Activated CD4-positive, CD25-positive, alpha-beta regulatory T cell treated with anti-CD3 and anti-CD28 coated beads, Interleukin-2, amount 50 U/mL, for 24 hours (primary cell): Measurements from ENCODE around the gene SEMA3D.

ENCODE experiments used
- ATAC-seq, 2 donors: fragments of 150-1000 bp; cut with Tn5 transposase; one replicate each; pipeline ENCODE4 v1.10.0; 2021; ENCODE audit warnings: mild to moderate bottlenecking in 1 of 2, moderate library complexity in 1 of 2

The SEMA3D gene

DNA sequence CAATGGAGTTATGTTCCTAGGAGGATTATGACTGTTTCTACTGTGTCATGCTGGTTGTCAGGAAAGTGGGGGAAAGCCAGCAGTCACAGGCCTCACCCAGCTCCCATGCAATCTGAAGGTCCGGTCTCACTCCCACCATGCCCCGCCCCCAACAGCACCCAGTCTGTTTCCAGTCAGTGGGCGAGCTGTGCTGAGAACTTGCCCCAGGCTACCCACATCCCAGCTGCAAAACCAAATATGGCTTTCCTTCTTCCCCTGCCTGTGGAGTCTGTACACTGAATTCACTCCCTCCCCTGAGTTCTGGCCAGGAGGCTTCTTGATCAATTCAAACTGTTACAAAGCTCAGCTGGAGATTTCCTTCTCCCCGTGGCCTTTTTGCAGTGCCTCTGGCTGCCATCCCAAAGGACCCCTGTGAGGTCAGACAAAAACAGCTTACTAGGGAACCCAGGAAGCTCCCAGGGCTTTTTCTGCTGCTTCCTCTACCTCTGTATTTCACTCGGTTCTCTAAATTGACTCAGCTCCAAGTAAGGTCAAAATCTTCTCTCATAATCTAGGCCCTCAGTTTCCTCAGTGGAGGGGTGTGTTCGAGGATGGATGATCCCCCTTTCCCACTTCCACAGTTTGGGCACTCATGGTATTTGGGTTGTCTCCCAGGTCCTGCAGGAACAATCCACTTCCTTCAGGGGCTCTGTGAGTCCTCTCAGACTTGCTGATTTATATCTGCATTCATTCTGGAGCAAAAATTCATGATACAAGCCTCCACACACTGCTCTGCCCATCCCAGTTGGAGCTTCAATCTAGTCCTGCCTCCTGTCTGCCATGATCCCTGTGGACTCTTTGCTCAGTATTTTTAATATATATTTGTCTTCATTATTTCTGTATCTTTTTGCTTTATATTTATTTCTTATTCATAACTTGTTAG is 205.5 kb downstream of the SEMA3D start:
- no peak for ATAC-seq

DNA sequence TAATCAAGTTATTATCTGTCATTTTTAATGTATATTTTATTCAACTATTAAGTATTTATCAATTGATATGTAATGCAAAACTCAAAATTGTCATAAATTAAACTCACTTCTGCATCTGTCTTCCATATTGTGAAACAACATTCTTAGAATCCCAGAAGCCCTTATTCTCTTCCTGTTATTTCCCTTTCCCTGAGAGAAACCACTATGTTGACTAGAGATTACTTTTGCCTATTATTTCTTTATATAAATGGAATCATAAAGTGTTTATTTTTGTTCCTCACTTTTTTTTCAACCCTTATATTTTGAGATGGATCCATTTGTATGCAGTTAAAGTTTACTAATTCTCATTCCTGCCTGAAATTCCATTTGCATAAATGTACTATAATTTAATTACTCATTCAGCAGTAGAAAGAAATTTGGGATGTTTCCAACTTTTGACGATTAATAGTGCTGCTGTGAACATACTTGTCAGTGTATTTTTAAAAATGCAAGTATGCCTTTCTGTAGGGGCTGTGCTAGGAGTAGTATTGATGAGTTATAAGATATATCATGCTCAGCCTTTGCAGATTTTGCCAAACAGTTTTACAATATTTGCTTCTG is 211.2 kb downstream of the SEMA3D start:
- no peak for ATAC-seq

DNA sequence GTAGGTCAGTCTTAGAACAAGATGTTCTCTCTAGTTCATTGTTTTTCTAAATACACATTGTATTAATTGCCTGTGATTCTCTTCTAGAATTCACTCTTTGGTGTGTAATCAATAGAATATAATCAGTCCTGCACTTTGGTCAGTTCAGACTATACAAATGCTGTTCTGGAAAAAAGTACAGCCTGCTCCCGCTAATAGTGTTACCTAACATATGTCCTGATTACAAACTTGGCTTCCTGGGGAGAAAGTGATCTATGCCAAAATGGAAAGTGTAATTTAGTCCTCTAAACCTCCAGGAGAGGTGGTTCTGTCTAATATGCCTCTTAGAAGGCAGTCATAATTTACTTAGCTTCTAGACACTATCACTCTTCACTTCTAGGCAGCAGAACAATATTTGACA is 215.5 kb downstream of the SEMA3D start:
- no peak for ATAC-seq

DNA sequence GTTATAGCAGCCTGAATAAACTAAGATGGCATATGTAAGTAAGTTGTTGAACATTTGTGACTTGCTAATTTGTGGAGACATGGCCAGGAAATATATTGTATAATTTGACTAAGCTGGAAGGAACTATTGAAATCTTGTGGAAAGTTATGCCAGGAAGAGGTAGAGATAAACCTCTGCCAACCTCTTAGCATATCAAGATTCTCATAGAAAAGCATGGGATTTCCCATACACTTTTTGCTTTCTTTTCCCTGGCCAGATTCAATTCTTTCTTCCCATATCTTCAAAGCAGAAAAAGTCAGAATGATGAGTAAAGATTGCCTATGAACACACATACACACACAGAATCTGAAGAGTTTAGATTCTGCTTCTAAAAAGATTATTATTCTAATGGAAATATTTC is 216.2 kb downstream of the SEMA3D start:
- ATAC-seq, result no peak

DNA sequence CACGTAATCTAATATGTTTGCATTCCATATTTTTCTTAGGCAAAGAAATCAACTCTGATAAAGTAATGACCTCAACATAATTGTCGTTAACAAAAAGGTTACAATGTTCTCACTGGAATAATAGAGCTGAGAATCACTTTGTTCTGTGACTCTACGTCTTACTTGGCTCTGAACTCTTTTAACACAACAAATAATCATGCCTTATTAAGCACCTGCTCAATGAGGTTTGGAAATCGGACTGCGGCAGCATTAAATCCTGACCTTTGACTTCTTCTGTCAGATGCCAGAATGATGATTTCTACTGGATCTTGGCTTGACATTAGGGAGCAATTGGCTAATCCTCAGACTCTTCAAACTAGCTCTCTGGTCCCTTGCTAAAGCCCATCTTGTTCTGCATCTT is 233.6 kb downstream of the SEMA3D start:
- no peak for ATAC-seq

DNA sequence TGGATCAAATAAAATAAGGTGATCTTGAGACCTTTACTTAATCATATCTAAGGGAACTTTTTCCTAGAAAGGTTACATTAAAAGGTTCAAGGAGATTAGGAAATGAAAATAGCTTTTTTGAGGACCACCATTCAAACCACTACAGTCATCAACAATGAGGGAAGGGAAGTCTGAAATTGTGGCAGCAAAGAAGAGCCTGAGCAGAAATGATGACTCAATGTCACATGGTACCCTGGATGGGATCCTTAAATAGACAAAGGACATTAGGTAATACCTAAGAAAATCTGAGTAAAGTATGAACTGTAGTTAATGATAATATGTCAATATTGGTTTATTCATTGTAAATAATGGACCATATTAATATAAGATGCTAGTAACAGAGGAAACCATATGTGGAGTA is 236.0 kb downstream of the SEMA3D start:
- no peak for ATAC-seq

DNA sequence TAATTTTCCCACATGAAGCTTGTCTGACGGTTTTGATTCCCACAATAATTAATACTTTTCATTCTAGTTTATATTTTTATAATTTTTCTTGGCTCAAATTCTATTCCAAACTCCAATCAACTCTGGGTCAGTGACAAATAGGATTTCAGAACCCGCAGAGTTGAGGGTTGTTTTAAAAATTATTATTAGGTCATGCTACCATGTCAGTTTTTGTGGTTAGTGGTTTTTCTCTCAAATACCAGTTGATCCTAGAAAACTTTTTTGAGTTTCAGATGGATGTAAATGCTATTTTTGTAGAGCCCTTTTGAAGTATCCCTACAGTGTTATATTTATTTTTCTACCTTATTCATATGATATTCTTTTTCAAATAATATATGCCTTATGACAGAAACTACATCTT is 237.4 kb downstream of the SEMA3D start:
- no peak for ATAC-seq

DNA sequence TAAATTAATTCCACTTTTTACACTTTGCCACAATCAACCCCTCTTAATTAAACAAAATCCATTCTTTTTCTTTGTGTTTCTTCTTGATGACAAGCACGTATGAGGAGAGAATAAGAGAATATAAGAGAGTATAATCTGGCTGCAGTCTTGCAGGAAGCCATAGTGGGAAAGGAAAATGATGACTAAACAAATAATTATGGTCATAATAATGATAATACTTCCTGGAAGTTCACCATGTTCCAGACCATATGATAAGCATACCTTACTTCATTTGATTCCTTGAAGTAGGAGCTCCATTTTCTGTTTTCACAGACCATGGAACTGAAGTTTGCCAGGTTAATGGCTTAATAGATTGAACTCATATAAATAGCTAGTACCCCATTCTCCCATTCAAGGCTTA is 237.8 kb downstream of the SEMA3D start:
- ATAC-seq, result no peak

DNA sequence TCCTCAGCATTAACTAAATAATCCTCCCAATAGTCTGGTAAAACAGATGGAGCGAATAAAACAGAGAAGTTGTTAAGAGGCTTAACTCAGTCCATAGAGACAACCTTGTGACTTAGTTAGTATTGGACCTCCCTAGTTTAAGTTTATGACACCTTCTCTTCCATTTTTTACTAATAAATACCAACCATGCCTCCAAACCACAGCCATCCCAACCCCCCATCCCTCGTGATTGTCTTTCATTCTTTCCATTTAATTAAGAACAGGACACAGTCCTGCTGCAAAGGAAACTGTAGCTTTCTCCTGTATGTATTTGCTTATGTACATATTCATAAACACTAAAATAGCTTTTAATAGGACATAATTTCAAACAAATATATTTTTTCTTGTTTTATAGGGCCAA is 238.2 kb downstream of the SEMA3D start:
- ATAC-seq, result no peak

DNA sequence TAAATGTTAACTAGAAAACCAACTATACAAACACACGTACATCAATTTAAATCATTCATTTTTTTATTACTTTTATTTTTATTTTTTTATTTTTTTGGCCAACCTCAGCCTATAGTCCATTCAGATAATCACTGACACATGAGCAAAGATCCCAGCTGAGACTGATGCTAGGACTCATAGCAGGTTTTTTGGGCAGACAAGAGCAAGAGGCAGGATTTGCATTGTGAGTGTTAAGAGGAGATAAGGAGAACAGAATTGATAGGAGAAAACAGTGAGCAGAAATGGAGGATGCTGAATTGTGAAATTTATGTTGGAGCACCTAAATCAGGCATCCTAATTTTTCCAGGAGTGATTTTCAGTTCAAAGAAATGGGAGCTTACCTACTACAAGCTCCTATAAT is 240.3 kb downstream of the SEMA3D start:
- no peak for ATAC-seq
